Measurements from ENCODE around the gene LAG3.

The LAG3 gene

DNA sequence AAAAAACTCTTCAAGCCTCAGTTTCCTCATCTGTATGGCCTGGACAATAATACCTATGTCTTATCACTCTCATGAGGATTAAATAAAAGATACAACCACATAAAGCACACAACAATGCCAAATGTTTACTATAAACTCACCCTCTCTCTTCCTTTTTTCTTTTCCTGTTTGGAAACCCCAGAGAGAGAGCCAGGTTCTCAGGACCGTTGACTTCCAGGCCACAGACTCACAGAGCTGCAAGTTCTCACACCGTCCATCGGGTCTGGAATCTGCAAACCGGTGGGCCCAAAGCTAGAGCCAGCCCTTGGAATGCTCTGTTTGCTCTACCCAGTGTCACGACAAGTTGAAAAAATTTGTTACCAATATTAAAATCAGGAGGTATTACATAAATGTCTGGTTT is 12.4 kb downstream of the LAG3 start:
- TF ChIP-seq GATA3 (IDR thresholded peaks at IDR 0.05; ENCODE audit: low read depth, low read length) (no peak), GATA2 (IDR thresholded peaks at IDR 0.05; ENCODE audit: low read depth, low read length) (no peak)

DNA sequence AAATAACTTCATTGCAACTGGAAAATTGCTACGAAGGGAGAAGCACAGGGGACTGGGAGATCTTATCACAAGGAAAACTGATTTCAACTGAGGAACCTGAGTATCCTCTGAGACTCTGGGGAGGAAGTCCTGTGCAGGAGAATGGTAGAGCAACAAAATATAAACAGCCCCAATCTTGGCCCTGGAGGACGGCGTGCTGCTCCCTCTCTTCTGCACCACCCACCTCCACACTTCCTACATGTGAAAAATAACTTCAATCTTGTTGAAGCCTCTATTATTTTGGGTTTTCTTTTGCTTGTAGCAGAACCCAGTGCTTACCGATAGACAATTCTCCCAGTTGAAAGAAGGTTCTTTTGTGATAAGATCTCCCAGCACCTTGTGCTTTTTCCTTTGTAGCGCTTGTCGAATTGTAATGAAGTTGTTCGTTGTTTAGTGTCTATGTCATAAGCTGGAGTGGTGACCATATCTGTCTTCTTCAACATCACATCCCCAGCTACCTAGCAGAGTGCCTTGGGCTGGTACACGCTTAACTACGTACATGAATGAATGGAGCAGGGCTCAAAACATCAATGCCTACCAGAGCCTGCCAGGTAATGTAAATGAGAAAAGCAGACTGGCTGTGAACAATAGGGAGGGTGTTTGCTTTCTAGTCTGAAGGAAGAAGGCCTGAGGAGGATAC is 14.2 kb downstream of the LAG3 start:
- TF ChIP-seq GATA3 (IDR thresholded peaks at IDR 0.05; ENCODE audit: low read depth, low read length) (no peak), GATA2 (IDR thresholded peaks at IDR 0.05; ENCODE audit: low read depth, low read length) (peak; percentile 5; the same call in 1 of the 2 replicates)

DNA sequence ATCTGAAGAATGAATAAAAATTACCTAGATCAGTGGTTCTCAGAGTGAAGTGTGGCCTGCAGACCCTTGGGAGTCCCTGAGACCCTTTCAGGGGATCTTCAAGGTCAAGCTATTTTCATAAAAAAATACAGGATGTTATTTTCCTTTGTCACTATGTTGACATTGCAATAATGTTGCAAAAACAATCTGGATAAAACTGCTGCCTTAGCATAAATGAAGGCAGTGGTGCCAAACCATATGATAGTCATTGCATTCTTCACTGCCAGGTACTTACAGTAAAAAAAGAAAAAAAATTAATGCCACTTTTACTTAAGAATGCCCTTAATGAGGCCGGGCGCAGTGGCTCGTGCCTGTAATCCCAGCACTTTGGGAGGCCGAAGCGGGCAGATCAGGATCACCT is 15.0 kb downstream of the LAG3 start:
- TF ChIP-seq GATA3 (IDR thresholded peaks at IDR 0.05; ENCODE audit: low read depth, low read length) (no peak), GATA2 (IDR thresholded peaks at IDR 0.05; ENCODE audit: low read depth, low read length) (no peak)

DNA sequence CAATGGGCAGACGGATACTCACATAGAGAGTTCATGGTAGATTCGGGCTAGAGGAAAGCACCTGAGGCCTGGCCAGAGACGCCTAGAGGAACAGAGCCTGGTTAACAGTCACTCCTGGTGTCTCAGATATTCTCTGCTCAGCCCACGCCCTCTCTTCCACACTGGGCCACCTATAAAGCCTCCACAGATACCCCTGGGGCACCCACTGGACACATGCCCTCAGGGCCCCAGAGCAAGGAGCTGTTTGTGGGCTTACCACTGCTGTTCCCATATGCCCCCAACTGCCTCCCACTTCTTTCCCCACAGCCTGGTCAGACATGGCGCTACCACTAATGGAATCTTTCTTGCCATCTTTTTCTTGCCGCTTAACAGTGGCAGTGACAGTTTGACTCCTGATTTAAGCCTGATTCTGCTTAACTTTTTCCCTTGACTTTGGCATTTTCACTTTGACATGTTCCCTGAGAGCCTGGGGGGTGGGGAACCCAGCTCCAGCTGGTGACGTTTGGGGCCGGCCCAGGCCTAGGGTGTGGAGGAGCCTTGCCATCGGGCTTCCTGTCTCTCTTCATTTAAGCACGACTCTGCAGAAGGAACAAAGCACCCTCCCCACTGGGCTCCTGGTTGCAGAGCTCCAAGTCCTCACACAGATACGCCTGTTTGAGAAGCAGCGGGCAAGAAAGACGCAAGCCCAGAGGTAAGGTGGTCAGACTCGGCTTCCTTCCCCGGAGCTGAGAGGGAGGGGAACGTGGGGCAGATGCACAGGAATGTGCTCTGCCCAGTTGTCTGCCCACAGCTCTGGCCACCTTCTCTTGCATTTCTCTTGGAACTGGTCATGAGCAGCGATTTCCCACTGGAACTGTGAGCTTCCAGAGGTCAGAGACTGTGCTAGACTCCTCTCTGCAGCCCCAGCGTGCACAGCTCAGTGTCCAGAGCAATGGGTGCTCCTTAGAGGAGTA is 16.9 kb downstream of the LAG3 start, which contains the start of gene CD4:
TSS of gene CD4 (plus strand) at position 557 of the 953 bp plus-strand sequence. CDS start 10,611 bp downstream, outside the sequence.
- TF ChIP-seq GATA2 (IDR thresholded peaks at IDR 0.05; ENCODE audit: low read depth, low read length) (no peak), GATA3 (IDR thresholded peaks at IDR 0.05; ENCODE audit: low read depth, low read length) (no peak)

DNA sequence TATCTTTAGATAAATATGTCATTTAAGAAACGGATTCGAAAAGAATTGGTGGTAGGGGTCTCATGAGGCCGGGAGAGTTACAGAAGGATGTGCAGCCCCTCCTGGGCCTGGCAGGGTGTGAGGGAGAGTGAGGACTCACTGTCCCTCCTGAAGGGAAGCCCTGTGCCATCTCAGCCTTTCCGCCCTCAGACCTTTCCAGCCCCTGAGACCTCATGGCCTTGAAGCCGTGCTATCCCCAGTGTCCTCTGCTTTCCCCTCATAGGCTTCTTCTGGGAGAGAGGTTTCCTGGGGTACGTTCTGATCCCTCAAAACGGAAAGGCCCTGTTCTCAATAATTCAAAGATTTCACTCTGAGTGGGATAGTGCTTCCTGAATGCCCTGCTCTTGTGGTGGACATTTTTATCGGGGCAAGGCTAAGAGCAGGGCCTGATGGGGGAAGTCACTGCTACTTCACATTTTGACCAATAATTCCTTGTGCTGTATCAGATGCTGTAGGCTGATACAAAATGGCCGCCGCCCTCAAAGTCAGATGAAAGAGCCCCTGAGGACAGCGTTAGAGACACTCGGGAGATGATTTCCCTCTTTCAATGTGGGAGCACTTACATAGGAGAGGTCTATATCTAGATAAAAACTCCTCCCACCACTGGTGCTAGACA is 18.3 kb downstream of the LAG3 start:
- TF ChIP-seq GATA3 (IDR thresholded peaks at IDR 0.05; ENCODE audit: low read depth, low read length): no peak
- TF ChIP-seq GATA2 (IDR thresholded peaks at IDR 0.05; ENCODE audit: low read depth, low read length): no peak

DNA sequence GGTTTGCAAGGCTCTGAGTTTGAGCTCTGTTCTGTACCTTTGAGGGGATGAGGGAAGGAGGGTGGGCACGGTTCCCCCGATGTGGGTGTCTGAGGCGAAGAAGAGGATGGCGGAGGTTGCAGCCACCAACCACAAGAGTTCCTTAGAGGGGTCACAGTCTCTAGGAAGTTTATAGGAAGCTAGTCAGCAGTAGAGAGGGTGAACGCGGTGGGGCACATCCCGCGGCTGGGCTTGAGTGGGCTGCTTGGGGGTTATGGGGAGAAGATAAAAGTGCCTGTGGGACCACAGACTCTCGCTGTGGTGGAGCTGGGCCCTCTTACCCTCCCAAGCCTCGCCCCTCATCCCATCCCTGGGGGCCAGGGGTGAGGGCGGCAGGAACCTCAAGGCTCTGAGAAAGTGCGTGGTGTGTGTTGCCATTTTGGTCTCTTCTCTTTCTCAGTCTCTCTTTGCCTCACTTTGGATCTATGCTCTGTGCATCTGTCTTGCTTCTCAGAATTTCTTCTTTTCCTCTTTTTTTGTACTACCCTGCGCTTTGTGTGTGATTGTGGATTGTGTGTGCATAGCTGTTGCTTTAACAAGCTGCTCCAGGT is 19.7 kb downstream of the LAG3 start:
- TF ChIP-seq GATA2 (IDR thresholded peaks at IDR 0.05; ENCODE audit: low read depth, low read length): no peak
- no peak for TF ChIP-seq GATA3 (IDR thresholded peaks at IDR 0.05; ENCODE audit: low read depth, low read length)

DNA sequence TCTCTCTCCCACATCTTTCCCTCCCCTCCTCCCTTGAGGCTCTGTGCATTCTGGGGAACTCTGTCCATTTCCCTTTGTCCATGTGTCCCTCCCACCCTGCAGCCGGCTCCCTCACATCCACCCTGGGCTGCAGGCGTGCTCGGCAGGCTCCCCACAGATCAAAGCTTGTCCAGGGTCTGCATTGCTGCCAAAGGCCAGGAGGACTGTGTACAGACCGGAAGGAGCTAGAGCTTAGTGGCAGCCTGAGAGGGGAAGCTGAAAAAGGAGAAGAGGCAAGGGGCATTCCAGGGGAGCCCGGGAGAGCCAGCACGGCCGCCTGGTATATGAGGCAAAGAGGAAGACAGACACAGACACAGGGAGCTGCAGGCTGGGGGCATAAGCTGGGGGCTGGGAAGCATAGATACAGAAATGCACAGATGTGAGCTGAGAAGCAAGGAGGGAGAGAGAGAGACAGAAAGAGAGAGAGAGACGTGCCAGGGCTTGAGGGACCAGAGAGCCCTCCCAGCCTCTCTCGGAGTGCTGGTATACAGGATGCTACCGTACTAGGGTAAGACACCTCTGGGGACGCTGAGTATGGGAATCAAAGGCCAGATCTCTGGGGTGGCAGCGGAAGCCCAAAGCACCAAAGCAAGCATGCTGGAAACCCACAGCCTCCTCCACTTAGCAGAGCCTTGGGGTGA is 20.3 kb downstream of the LAG3 start:
- TF ChIP-seq GATA2 (IDR thresholded peaks at IDR 0.05; ENCODE audit: low read depth, low read length) (no peak), GATA3 (IDR thresholded peaks at IDR 0.05; ENCODE audit: low read depth, low read length) (no peak)

DNA sequence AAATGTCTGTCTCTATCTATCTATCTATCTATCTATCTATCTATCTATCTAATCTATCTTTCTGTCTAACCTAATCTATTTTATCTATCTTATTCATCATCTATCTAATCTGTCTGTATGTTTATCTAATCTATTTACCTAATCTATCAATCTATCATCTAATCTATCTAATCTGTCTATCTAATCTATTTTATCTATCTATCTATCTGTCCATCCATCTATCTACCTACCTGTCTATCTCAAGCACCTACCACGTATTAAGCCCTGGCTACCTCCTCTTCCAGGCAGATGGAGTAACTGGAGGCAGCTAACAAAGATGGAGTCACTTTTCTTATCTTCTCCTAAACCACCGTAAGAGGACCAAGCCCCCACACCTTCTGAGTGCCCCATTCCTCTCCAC is 22.8 kb downstream of the LAG3 start:
- TF ChIP-seq GATA2 (IDR thresholded peaks at IDR 0.05; ENCODE audit: low read depth, low read length): no peak

DNA sequence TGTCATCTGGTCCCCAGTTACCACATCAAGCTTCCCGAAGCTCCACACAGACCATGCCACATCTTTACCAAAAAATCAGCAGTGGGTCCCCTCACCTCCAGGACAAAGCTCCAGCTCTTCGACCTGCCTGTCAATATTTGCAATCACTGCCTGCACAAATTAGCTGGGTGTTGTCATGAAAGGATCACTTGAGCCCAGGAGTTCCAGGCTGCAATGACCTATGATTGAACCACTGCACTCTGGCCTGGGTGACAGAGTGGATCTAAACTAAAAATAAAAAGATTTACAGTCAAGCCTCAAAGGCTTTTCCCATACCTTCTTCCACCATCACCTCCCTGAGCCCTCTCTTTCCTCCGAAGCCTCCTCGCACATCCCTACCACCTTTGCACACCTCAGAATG is 24.3 kb downstream of the LAG3 start:
- TF ChIP-seq GATA2 (IDR thresholded peaks at IDR 0.05; ENCODE audit: low read depth, low read length) (no peak), GATA3 (IDR thresholded peaks at IDR 0.05; ENCODE audit: low read depth, low read length) (no peak)

DNA sequence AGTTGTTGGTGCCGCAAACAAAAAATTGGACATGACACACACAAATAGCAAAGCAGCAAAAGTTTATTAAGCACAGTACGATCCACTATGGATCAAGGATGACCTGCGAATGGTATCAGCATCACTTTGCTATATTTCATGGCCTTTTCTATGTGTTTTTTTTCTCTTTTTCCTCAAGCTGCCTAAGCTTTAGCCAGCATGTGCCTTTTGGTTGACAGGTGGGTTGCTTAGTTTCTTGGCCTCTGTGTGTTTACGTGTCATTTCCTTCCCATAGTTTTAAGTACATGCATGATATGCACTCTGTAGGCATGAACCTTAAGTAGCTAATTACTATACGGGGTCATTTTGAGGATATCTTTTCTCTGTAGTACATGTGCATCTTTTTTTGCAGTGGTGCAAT is 26.8 kb downstream of the LAG3 start:
- TF ChIP-seq GATA3 (IDR thresholded peaks at IDR 0.05; ENCODE audit: low read depth, low read length): no peak
- no peak for TF ChIP-seq GATA2 (IDR thresholded peaks at IDR 0.05; ENCODE audit: low read depth, low read length)

DNA sequence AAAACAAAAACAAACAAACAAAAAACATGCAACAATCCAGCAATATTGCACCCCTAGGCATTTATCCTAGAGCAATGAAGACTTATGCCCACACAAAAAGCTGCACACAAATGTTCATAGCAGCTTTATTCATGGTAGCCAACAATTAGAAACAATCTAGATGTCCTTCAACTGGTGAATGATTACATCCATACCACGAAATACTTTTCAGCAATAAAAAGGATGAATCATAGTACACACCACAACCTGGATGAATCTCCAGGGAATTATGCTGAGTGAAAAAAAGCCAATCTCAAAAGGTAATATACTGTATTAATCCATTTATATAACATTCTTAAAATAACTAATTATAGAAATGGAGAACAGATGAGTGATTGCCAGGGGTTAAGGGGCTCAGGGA is 34.9 kb downstream of the LAG3 start:
- TF ChIP-seq GATA2 (IDR thresholded peaks at IDR 0.05; ENCODE audit: low read depth, low read length): no peak
- TF ChIP-seq GATA3 (IDR thresholded peaks at IDR 0.05; ENCODE audit: low read depth, low read length): no peak

DNA sequence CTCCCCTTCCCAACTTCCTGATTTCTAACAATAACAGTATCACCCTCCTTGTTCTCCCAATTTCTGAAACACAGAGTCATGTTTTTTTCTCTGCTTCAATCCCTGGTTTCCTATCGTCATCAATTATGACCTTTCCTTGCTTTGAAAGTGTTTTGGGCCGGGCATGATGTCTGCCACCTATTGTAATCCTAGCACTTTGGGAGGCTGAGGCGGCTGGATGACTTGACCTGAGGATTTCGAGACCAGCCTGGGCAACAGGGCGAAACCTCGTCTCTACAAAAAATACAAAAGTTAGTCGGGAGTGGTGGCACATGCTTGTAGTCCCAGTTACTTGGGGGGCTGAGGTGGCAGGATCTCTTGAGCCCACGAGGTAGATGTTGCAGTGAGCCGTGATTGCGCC is 36.7 kb downstream of the LAG3 start:
- TF ChIP-seq GATA2 (IDR thresholded peaks at IDR 0.05; ENCODE audit: low read depth, low read length) (no peak), GATA3 (IDR thresholded peaks at IDR 0.05; ENCODE audit: low read depth, low read length) (no peak)

DNA sequence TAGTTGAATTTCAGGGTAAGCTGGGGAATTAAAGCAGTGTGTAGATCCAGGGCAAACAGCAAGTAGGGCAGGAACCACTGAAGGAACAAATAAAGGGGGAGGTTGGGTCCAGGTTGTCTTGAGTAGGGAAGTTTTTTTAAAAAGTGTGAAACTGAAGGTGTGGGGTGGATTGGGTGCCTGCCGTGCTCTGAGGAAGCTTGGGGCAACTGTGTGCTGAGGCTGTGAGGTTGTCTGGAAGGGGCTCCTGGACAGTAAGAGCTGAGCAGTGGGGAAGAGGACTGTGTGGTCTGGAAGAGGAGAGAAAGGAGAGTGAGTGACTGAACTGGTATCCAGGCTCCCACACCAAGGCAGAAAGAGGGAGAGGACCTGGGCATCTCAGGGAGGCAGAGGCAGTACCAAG is 38.4 kb downstream of the LAG3 start:
- no peak for TF ChIP-seq GATA2 (IDR thresholded peaks at IDR 0.05; ENCODE audit: low read depth, low read length)
- no peak for TF ChIP-seq GATA3 (IDR thresholded peaks at IDR 0.05; ENCODE audit: low read depth, low read length)
